HepG2 (cell line): ENCODE data around the gene ASPHD1. TPM values are rescaled to one million over a fixed set of nuclear protein-coding genes. Genes with fewer than 3 reads are reported as not detected.

Experiments used
- ATAC-seq: fragments of 200-7000 bp; cut with Tn5 transposase; 3 replicates; pipeline ENCODE4 v1.9.1; 2020; ENCODE audit warnings: mild to moderate bottlenecking, moderate library complexity
- BruUV-seq: library from RNA; stranded (reverse); fragments of 400-500 nt; replicated peaks from 2 replicates; lab custom pipeline; 2021; lab: Mats Ljungman, UMichigan
- CTCF ChIA-PET: fragments of 300-600 bp; formaldehyde crosslinking; extraction: SDS; loops from one replicate; lab custom pipeline; 2021; ENCODE audit warnings: low total read pairs, inconsistent platforms, low intra/inter-chr PET ratio; lab: Yijun Ruan, JAX
- POLR2A ChIA-PET: fragments of 350-600 bp; sonication (Branson Sonifier 250); formaldehyde crosslinking; loops from one replicate; lab custom pipeline; 2020; ENCODE audit warnings: antibody characterized with exemption, inconsistent platforms; lab: Yijun Ruan, JAX
- DNase-seq: peaks from one replicate; pipeline ENCODE4 v3.0.0-alpha.2; 2015; ENCODE audit warnings: low spot score
- FAIRE-seq: peaks from 3 replicates; lab custom pipeline; 2011; peaks lifted over from hg19 to GRCh38; lab: Jason Lieb, UNC
- H2AFZ ChIP-seq: one replicate; pipeline ENCODE4 v1.6.1; 2011; ENCODE audit warnings: low read length, inconsistent platforms
- H3K27ac ChIP-seq: fragments of 300-600 bp; 3 replicates; pipeline ENCODE4 v1.8.0; 2011; ENCODE audit warnings: mixed run types, mild to moderate bottlenecking, mixed read lengths, low read length, inconsistent platforms; ENCODE audit not compliant: insufficient read depth; ENCODE audit errors: extremely low read length
- H3K27me3 ChIP-seq, 2 experiments: fragments of 200-600 bp in 1 of 2; 2 replicates in 1 of 2; 3 replicates in 1 of 2; pipeline versions ENCODE4 v1.6.0 to v1.8.0; 2011; ENCODE audit warnings: low read length in 2 of 2, mild to moderate bottlenecking in 2 of 2, moderate library complexity in 2 of 2, inconsistent platforms in 1 of 2; ENCODE audit not compliant: insufficient read depth in 2 of 2, control insufficient read depth in 1 of 2
- H3K36me3 ChIP-seq, 2 experiments: fragments of 200-600 bp in 1 of 2; replicated peaks in 1 of 2; 2 replicates in 1 of 2; 3 replicates in 1 of 2; pipeline versions ENCODE4 v1.5.1 to v1.8.0; 2011; ENCODE audit warnings: low read length in 2 of 2, inconsistent platforms in 1 of 2; ENCODE audit not compliant: insufficient read depth in 2 of 2, control insufficient read depth in 1 of 2
- H3K4me1 ChIP-seq: 2 replicates; pipeline ENCODE4 v1.5.1; 2012; ENCODE audit warnings: low read length, inconsistent platforms; ENCODE audit not compliant: insufficient read depth
- H3K4me2 ChIP-seq: 2 replicates; pipeline ENCODE4 v1.6.0; 2011; ENCODE audit warnings: low read depth, low read length, inconsistent platforms
- H3K4me3 ChIP-seq, 3 experiments: fragments of 200-600 bp in 1 of 3; sonication (generic), shearing (Covaris generic) in 1 of 3; replicated peaks in 1 of 3; 2 replicates each; pipeline ENCODE4 v1.5.1; 2011 to 2016; ENCODE audit warnings: low read length in 3 of 3, inconsistent platforms in 2 of 3, low read depth in 2 of 3, mild to moderate bottlenecking in 2 of 3, control low read depth in 1 of 3, mixed read lengths in 1 of 3; ENCODE audit not compliant: insufficient read depth in 1 of 3
- H3K79me2 ChIP-seq: one replicate; pipeline ENCODE4 v1.6.1; 2011; ENCODE audit warnings: low read length, inconsistent platforms; ENCODE audit not compliant: insufficient read depth
- H3K9ac ChIP-seq: 2 replicates; pipeline ENCODE4 v1.6.0; 2011; ENCODE audit warnings: mild to moderate bottlenecking, low read depth, low read length, inconsistent platforms; ENCODE audit not compliant: insufficient read depth
- H3K9me3 ChIP-seq: 2 replicates; pipeline ENCODE4 v1.5.1; 2012; ENCODE audit warnings: mild to moderate bottlenecking, low read length
- H4K20me1 ChIP-seq: 2 replicates; pipeline ENCODE4 v1.6.0; 2011; ENCODE audit warnings: inconsistent platforms, mild to moderate bottlenecking, low read length, moderate library complexity; ENCODE audit not compliant: insufficient read depth
- ARHGAP35 ChIP-seq: sonication (generic); formaldehyde crosslinking; IDR thresholded peaks from 2 replicates; pipeline ENCODE4 v1.9.0; 2022; ENCODE audit warnings: mild to moderate bottlenecking, inconsistent platforms, moderate library complexity, missing genetic modification reagents, borderline replicate concordance
- EHMT2 ChIP-seq: fragments of 200-600 bp; sonication (generic); IDR thresholded peaks from 2 replicates; pipeline ENCODE4 v1.7.0; 2017; ENCODE audit warnings: antibody characterized with exemption, low read depth, low read length, borderline replicate concordance
- HBP1 ChIP-seq: IDR thresholded peaks from 2 replicates; pipeline ENCODE4 v1.6.1; 2016; ENCODE audit warnings: low read depth, control low read depth
- IRX3 ChIP-seq: sonication (generic); formaldehyde crosslinking; IDR thresholded peaks from 2 replicates; pipeline ENCODE4 v1.8.1; 2023; ENCODE audit warnings: mild to moderate bottlenecking, low read depth, missing genetic modification reagents, borderline replicate concordance
- MAFG ChIP-seq: sonication (generic); formaldehyde crosslinking; IDR thresholded peaks from 2 replicates; pipeline ENCODE4 v1.5.1; 2020; ENCODE audit warnings: mild to moderate bottlenecking, missing genetic modification reagents
- MAZ ChIP-seq, 2 experiments: sonication (generic) in 1 of 2; formaldehyde crosslinking in 1 of 2; IDR thresholded peaks; 2 replicates each; pipeline versions ENCODE4 v1.5.0 to v1.6.1; 2012 to 2020; ENCODE audit warnings: low read depth in 2 of 2, mild to moderate bottlenecking in 2 of 2, borderline replicate concordance in 1 of 2, improper control_type of control experiment in 1 of 2, low read length in 1 of 2, missing genetic modification reagents in 1 of 2, moderate library complexity in 1 of 2
- MEIS1 ChIP-seq: sonication (generic); formaldehyde crosslinking; IDR thresholded peaks from 2 replicates; pipeline ENCODE4 v1.9.0; 2021; ENCODE audit warnings: mild to moderate bottlenecking, missing genetic modification reagents, moderate library complexity, borderline replicate concordance
- POGK ChIP-seq: sonication (generic); formaldehyde crosslinking; conservative IDR thresholded peaks from 2 replicates; pipeline ENCODE4 v1.8.0; 2022; ENCODE audit warnings: mild to moderate bottlenecking, moderate library complexity, missing genetic modification reagents
- SMAD3 ChIP-seq: sonication (generic); formaldehyde crosslinking; IDR thresholded peaks from 2 replicates; pipeline ENCODE4 v1.4.0; 2020; ENCODE audit warnings: missing genetic modification reagents
- ZC3H4 ChIP-seq: sonication (generic); formaldehyde crosslinking; IDR thresholded peaks from 2 replicates; pipeline ENCODE4 v1.4.0; 2020; ENCODE audit warnings: missing genetic modification reagents, borderline replicate concordance
- ZNF44 ChIP-seq: sonication (generic); formaldehyde crosslinking; IDR thresholded peaks from 2 replicates; pipeline ENCODE4 v1.5.1; 2020; ENCODE audit warnings: mild to moderate bottlenecking, missing genetic modification reagents
- ZNF556 ChIP-seq: sonication (generic); formaldehyde crosslinking; IDR thresholded peaks from 2 replicates; pipeline ENCODE4 v1.4.0; 2020; ENCODE audit warnings: mild to moderate bottlenecking, missing genetic modification reagents, borderline replicate concordance
- ZNF678 ChIP-seq: sonication (generic); formaldehyde crosslinking; IDR thresholded peaks from 2 replicates; pipeline ENCODE4 v1.4.0; 2020; ENCODE audit warnings: mild to moderate bottlenecking, missing genetic modification reagents
- WGBS: methylation state at CpG from one replicate; pipeline ENCODE4 v1.1.6; 2017; ENCODE audit warnings: low lambda C conversion rate; 5-methylcytosine and 5-hydroxymethylcytosine counted together
- in situ Hi-C: cut with HindIII; loops from 2 replicates; pipeline ENCODE4 v1.10.0; 2017; ENCODE audit warnings: low pct_unique_long_range_greater_than_20kb; ENCODE audit not compliant: extremely low pct_ligation_motif_present
- intact Hi-C: fragments of 100-400 bp; cut with micrococcal nuclease; formaldehyde crosslinking; loops from one replicate; pipeline ENCODE4 v1.10.0; 2022; ENCODE audit not compliant: unreplicated experiment
- polyA plus RNA-seq, 8 experiments: library from polyadenylated mRNA; depleted of rRNA in 3 of 8; stranded (reverse) in 7 of 8; unstranded in 1 of 8; fragments of >200 nt; fragmentation: Illumina TruSeq in 4 of 8; extraction: Trizol in 4 of 8; gene quantifications; 2 replicates each; pipeline versions ENCODE4 v1.2.1 to v1.2.3, GENCODE V29; 2011 to 2016; ENCODE audit warnings: low read depth in 4 of 8, missing spikeins in 1 of 8, mixed read lengths in 1 of 8; ENCODE audit not compliant: insufficient read depth in 1 of 8
- total RNA-seq, 5 experiments: library from RNA; depleted of rRNA; stranded (reverse); fragments of >200 nt; fragmentation: Illumina TruSeq; extraction: Trizol; gene quantifications; 2 replicates each; pipeline ENCODE4 v1.2.3, GENCODE V29; 2016; ENCODE audit warnings: low read depth in 1 of 5

ASPHD1 gene
- total and polyA plus RNA-seq, 2 of the 13 experiments (the other 11 are each of a cell fraction or from before 2014, with no cell fraction given): 13.1 to 19.7 TPM

GRCh38 chr16:29873319-29873718 is 27.0 kb upstream of the ASPHD1 start:
- ChIA-PET POLR2A (no interaction called here), CTCF (no interaction called here)
- Histone ChIP-seq H3K79me2 (no peaks in the 10 kb centered on the region), H3K27ac (no peak overlapping the region), H2AFZ (no peak overlapping the region), H3K4me2 (no peak overlapping the region), H4K20me1 (no peaks in the 10 kb centered on the region), H3K36me3 (no peaks in the 10 kb centered on the region; a peak in 2 of 5 replicates), H3K27me3 (no peaks in the 10 kb centered on the region), H3K9me3 (no peaks in the 10 kb centered on the region), H3K9ac (no peak overlapping the region), H3K4me1 (no peaks in the 10 kb centered on the region), H3K4me3 (no peak overlapping the region)
- no TSS peak for BruUV-seq
- in situ Hi-C loops: no loop called here
- 94% methylated on average over 21 of the region's 26 CpGs for WGBS
- intact Hi-C loops: no loop called here
- FAIRE-seq: no peak
- TF ChIP-seq IRX3 (CRISPR knock-in tag): no peak
- TF ChIP-seq SMAD3: no peak
- TF ChIP-seq POGK (CRISPR knock-in tag): no peak
- no peak for ATAC-seq
- no peak for DNase-seq

- H3K9me3 ChIP-seq: no peaks in the 10 kb centered on the region
- no peak overlapping the region for H3K4me2 ChIP-seq
- peaks cover 0 to 7% of the 10 kb centered on the region in 2 experiments; a peak in 4 of 5 replicates for H3K36me3 ChIP-seq
- 79% methylated on average over 4 of the region's 6 CpGs for WGBS
- BruUV-seq: no TSS peak
- no peak for TF ChIP-seq EHMT2
- TF ChIP-seq MAZ (IDR thresholded peaks at IDR 0.05; ENCODE audit: borderline replicate concordance, low read depth, low read length): no peak
- no peak for TF ChIP-seq MAZ (CRISPR knock-in tag; IDR thresholded peaks at IDR 0.05; ENCODE audit: low read depth)
- no peak for TF ChIP-seq MAFG (CRISPR knock-in tag)
- no peak for TF ChIP-seq MEIS1
- no peak for TF ChIP-seq ZC3H4 (CRISPR knock-in tag)
- no peak for TF ChIP-seq ZNF678 (CRISPR knock-in tag)
- TF ChIP-seq HBP1: no peak
- no peak for TF ChIP-seq ARHGAP35 (CRISPR knock-in tag)
- no peak for TF ChIP-seq ZNF556
- no peak for TF ChIP-seq ZNF44 (CRISPR knock-in tag)
- intact Hi-C loops (no loop called here), in situ Hi-C loops (no loop called here)
- no peak overlapping the region for H3K4me3 ChIP-seq
- ChIA-PET POLR2A (no interaction called here), CTCF (no interaction called here)
- no peak overlapping the region for H3K9ac ChIP-seq
- H3K4me1 ChIP-seq: no peaks in the 10 kb centered on the region
- H3K27ac ChIP-seq: no peak overlapping the region
- ATAC-seq (no peak), DNase-seq (no peak), FAIRE-seq (no peak)
- H3K79me2 ChIP-seq: no peaks in the 10 kb centered on the region
- no peaks in the 10 kb centered on the region for H4K20me1 ChIP-seq
- no peaks in the 10 kb centered on the region for H3K27me3 ChIP-seq
- no peak overlapping the region for H2AFZ ChIP-seq
Observed at GRCh38 chr16:29875206-29875605, 25.1 kb upstream of the ASPHD1 start.
